ENCODE data around the gene CCDC167. TPM values are rescaled to one million over a fixed set of nuclear protein-coding genes. Genes with fewer than 3 reads are reported as not detected.

The CCDC167 gene
- total and polyA plus RNA-seq, 10 of the 15 experiments (the other 5 are each of a cell fraction or from before 2014, with no cell fraction given): 74.9 to 380 (median 137) TPM

- Histone ChIP-seq H4K20me1 (ENCODE audit: control insufficient read depth, insufficient read depth) (no peaks in the 10 kb centered on the region), H3K27ac (ENCODE audit: control insufficient read depth, insufficient read depth) (no peak overlapping the region), H2AFZ (ENCODE audit: control insufficient read depth, low read depth, low read length) (no peak overlapping the region), H3K9ac (ENCODE audit: control insufficient read depth, insufficient read depth, low read length) (no peak overlapping the region), H3K79me2 (ENCODE audit: control insufficient read depth, insufficient read depth, low read length) (no peaks in the 10 kb centered on the region), H3K9me3 (replicated peaks; ENCODE audit: control insufficient read depth, insufficient read depth, low read length) (no peaks in the 10 kb centered on the region), H3K4me1 (ENCODE audit: control insufficient read depth, insufficient read depth, low read length) (no peaks in the 10 kb centered on the region; the same call in 1 of the 2 replicates), H3K4me2 (ENCODE audit: control insufficient read depth, insufficient read depth) (no peak overlapping the region), H3K4me3 (no peak overlapping the region), H3K36me3 (ENCODE audit: control insufficient read depth in 2 of 2, insufficient read depth in 2 of 2, low read length in 1 of 2) (peaks cover 50 to 54% of the 10 kb centered on the region in 2 experiments), H3K27me3 (replicated peaks in 1 of 2; ENCODE audit: control insufficient read depth in 2 of 2, insufficient read depth in 2 of 2, low read length in 1 of 2) (no peaks in the 10 kb centered on the region)
- ChIA-PET RAD21 (ENCODE audit: unreplicated experiment) (no interaction called here), SMC1A (ENCODE audit: uncharacterized antibody, unreplicated experiment) (no interaction called here), CTCF (interaction anchor here (0.8 kb wide), 1 partner anchor 89 kb away, joined by 3 read pairs; no protein-coding TSS in a partner anchor), POLR2A (no interaction called here)
- ATAC-seq (no peak), FAIRE-seq (no peak), DNase-seq (ENCODE audit: low read depth, low spot score) (no peak)
- intact Hi-C loops (cut with micrococcal nuclease; ENCODE audit: unreplicated experiment) (no loop called here), in situ Hi-C loops (cut with MboI) (no loop called here)
- TF ChIP-seq KDM1A (IDR thresholded peaks at IDR 0.05; ENCODE audit: borderline replicate concordance) (no peak), SUZ12 (IDR thresholded peaks at IDR 0.05; ENCODE audit: unreplicated experiment) (no peak), PML (IDR thresholded peaks at IDR 0.05; ENCODE audit: low read length) (no peak), SMAD1 (IDR thresholded peaks at IDR 0.05; ENCODE audit: low read depth, partially characterized antibody) (no peak), ETV6 (conservative IDR thresholded peaks at IDR 0.05 in 1 of 2, IDR thresholded peaks at IDR 0.05 in 1 of 2; ENCODE audit: borderline replicate concordance in 1 of 2, low read depth in 1 of 2) (no peak), PBX3 (IDR thresholded peaks at IDR 0.05; ENCODE audit: insufficient replicate concordance, low read depth, low read length) (no peak), NBN (IDR thresholded peaks at IDR 0.05) (no peak), CREM (IDR thresholded peaks at IDR 0.05; ENCODE audit: low read depth) (no peak), ZZZ3 (IDR thresholded peaks at IDR 0.05; ENCODE audit: control insufficient read depth, insufficient read length, low read depth) (no peak), NR2C2 (IDR thresholded peaks at IDR 0.05; ENCODE audit: borderline replicate concordance, control insufficient read depth, insufficient read length, low read depth) (no peak), STAT3 (IDR thresholded peaks at IDR 0.05; ENCODE audit: low read depth, low read length) (no peak), FOXK2 (IDR thresholded peaks at IDR 0.05) (no peak), ATF7 (IDR thresholded peaks at IDR 0.05; ENCODE audit: low read depth) (no peak), POLR2AphosphoS5 (IDR thresholded peaks at IDR 0.05; ENCODE audit: low read length) (no peak), IKZF2 (IDR thresholded peaks at IDR 0.05) (no peak), CHD1 (IDR thresholded peaks at IDR 0.05; ENCODE audit: low read depth, low read length) (no peak), RB1 (IDR thresholded peaks at IDR 0.05; ENCODE audit: borderline replicate concordance) (no peak), IRF4 (IDR thresholded peaks at IDR 0.05; ENCODE audit: low read depth, low read length) (no peak), SUPT20H (IDR thresholded peaks at IDR 0.05; ENCODE audit: borderline replicate concordance, control insufficient read depth, low read depth, low read length) (no peak)
- BruUV-seq (replicated peaks): no TSS peak
- WGBS (ENCODE audit: insufficient coverage, insufficient replicate concordance, low lambda C conversion rate, missing lambda C conversion rate): 87% methylated on average over 3 of the region's 3 CpGs
Observed at GRCh38 chr6:37477191-37477590, 22.5 kb downstream of the CCDC167 start.
